ENCODE measurements around the gene UBASH3A.

UBASH3A gene

DNA sequence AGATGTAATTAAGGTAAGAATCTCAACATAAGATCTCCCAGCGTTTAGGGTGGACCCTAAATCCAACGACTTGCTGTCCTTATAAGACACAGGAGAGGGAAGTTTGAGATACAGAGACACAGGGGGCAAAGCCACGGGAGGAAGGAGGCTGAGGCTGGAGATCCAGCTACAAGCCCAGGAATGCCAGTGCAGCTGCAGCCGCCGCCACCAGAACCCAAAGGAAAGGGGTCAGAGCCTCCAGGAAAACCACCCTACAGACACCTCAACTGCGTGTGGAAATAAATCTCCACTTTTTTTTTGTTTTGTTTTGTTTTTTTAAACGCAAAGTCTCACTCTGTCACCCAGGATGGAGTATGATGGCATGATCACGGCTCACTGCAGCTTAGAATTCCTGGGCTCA is 25.3 kb upstream of the UBASH3A start:
- H3K4me3 ChIP-seq (ENCODE audit: low read depth, low read length), result no peak overlapping the region
- TF ChIP-seq, protein P1, sequence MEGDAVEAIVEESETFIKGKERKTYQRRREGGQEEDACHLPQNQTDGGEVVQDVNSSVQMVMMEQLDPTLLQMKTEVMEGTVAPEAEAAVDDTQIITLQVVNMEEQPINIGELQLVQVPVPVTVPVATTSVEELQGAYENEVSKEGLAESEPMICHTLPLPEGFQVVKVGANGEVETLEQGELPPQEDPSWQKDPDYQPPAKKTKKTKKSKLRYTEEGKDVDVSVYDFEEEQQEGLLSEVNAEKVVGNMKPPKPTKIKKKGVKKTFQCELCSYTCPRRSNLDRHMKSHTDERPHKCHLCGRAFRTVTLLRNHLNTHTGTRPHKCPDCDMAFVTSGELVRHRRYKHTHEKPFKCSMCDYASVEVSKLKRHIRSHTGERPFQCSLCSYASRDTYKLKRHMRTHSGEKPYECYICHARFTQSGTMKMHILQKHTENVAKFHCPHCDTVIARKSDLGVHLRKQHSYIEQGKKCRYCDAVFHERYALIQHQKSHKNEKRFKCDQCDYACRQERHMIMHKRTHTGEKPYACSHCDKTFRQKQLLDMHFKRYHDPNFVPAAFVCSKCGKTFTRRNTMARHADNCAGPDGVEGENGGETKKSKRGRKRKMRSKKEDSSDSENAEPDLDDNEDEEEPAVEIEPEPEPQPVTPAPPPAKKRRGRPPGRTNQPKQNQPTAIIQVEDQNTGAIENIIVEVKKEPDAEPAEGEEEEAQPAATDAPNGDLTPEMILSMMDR (conservative IDR thresholded peaks at IDR 0.05; ENCODE audit: low read depth, low read length), result no peak
- DNase-seq (ENCODE audit: low read depth), result no peak

DNA sequence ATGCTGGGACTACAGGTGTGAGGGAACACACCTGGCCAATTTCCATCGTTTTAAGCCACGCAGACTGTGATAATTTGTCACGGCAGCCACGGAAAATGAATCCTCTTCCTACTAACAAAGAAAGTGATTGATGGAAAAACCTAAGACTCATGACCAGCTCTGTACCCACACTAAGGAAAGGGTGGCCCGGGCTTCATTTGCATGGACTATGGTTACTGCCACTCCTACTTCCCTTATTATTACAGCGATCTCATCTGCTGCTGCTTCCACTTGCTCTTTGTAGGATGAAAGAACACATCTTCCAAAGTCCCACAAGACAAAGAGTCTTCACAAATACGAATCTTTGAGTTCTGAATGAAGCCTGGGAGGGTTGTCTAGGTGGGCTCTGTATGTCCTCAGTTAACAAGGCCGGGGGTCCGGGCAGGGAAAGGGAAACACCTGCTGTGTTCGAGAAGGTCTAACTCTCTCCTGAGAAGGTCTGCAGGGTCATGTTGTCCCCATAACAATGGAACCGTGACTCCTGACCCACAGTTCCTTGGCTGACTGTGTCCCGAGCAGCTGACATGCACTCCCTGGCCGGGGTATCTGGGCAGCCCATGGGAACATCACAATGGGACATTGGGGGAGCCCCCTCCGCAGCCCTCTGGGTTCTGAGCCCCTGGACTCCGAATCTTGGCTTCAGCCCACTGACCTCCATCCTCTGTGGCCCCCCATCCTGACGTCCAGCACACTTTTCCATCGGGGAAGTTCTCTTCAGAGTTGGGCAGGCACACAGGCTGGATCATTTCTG is 24.1 kb upstream of the UBASH3A start:
- TF ChIP-seq, protein P1 (conservative IDR thresholded peaks at IDR 0.05; ENCODE audit: low read depth, low read length), result no peak
- H3K4me3 ChIP-seq (ENCODE audit: low read depth, low read length), result no peak overlapping the region
- no peak for DNase-seq (ENCODE audit: low read depth)

DNA sequence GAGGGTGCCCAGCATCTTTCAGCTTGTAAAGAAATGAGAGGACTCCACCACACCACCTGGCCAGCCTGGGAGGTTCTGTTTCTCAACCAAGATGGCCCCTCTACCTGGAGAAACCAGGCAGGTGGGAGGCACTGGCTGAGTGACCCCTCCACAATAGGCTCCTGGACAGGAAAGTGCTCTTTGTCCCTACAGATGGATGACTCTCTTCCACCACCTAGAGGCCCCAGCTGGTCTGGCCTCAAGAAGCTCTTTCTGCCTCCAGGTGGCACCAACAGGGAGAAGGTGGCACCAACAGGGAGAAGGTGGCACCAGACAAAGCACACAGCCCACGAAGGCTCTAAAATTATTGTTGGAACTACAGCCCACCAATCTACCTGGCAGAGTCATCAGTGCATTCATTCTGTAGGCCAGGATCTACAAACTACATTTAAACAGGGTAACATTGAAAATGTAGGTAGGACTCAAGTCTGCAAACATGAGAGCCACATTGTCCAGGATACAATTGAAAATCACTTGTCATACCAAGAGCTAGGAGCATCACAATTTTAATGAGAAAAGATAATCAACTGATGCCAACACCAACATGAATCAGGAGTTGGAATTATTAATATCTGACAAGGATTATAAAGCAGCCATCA is 22.2 kb upstream of the UBASH3A start:
- H3K4me3 ChIP-seq (ENCODE audit: low read depth, low read length), result no peak overlapping the region
- DNase-seq (ENCODE audit: low read depth), result peak; percentile 70
- TF ChIP-seq, protein P1 (conservative IDR thresholded peaks at IDR 0.05; ENCODE audit: low read depth, low read length), result peak; percentile 94

DNA sequence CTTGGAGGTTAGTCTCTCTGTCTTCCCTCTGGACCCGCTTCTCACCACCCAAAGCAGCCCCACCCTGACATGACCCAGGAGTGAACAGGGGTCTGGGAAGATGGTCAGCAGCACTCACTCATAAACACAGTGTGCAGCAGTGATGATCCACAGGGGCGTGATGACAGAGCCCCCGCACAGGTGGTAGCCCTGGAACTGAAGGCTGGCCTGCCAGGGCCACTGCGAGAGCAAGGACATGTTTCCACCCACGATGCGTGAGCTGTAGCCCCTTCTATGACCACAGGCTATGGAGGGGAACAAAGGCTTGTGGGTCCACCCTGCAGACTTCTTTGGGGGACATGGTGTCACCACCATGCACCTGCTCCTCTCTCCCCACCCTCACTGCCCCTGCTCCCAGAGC is 20.8 kb upstream of the UBASH3A start:
- no peak overlapping the region for H3K4me3 ChIP-seq (ENCODE audit: low read depth, low read length)
- TF ChIP-seq, protein P1 (conservative IDR thresholded peaks at IDR 0.05; ENCODE audit: low read depth, low read length), result no peak
- no peak for DNase-seq (ENCODE audit: low read depth)

DNA sequence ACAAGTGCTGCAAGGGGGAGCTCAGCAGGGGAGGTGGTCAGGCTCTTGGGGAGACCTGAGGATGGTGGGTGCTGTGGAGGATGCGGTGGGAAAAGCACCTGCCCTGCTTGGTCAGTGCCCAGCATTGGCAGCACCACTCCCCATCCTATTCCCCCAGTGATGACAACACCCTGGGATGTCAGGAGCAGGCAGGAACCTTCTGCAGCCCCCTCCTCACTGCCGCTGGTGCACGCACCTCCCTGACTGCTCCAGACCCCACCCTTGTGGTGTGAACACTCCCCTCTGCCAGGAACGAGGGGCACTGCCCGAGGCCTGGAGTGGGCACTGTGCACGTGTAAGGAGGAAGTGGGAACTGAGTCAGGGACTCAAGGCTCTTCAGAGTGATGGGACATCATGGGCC is 20.4 kb upstream of the UBASH3A start:
- H3K4me3 ChIP-seq (ENCODE audit: low read depth, low read length), result no peak overlapping the region
- TF ChIP-seq, protein P1 (conservative IDR thresholded peaks at IDR 0.05; ENCODE audit: low read depth, low read length), result no peak
- DNase-seq (ENCODE audit: low read depth), result no peak

DNA sequence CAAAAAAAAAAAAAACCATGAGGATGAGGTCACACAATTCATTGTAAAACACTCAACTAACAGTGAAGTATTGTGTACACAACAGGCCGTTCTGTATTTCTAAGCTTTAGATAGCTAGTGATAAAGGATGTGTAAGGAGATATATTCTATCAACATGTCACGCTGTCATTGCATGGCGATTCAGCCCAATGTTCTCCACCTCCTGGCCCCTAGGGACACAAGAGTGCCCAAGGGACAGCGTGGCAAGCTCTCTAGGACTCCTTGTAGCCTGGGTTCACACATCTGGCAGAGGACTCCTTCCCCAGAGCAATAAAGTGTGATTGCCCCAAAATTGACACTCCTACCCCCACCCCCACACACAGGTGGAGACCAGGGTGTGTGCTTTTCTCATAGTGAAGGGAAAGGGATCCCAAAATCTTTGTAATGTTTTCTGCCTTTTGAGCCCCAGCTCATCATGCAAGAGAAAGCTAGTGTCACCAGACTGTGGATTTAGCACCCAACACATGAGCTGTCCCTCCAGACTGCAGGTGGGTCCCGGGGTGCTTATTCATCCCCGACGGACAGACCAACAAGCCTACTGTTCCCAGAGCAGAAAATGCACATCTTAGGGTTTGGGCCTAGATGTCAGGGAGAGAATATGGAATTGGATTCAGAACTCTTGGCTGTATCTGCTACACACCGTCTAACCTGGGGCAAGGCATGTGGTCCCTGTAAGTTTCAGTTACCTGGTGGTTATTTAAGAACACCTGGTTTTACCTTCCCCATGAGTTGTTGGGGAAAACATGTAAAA is 19.4 kb upstream of the UBASH3A start:
- TF ChIP-seq, protein P1 (conservative IDR thresholded peaks at IDR 0.05; ENCODE audit: low read depth, low read length), result no peak
- H3K4me3 ChIP-seq (ENCODE audit: low read depth, low read length), result no peak overlapping the region
- no peak for DNase-seq (ENCODE audit: low read depth)

Measured in choroid plexus epithelial cell (primary cell).